ENCODE results near the gene PRAC1. TPM values are rescaled to one million over a fixed set of nuclear protein-coding genes. Genes with fewer than 3 reads are reported as not detected.

PRAC1 gene
- total and polyA plus RNA-seq, 10 of the 15 experiments (the other 5 are each of a cell fraction or from before 2014, with no cell fraction given) = not detected

- no peak overlapping the region for H3K4me2 ChIP-seq (ENCODE audit: control insufficient read depth, insufficient read depth)
- ChIA-PET CTCF (interaction anchor here (1.0 to 2.7 kb wide), 3 partner anchors 25 to 34 kb away, joined by 3 to 13 read pairs (median 4); partner anchors contain the start of gene PRAC2), RAD21 (ENCODE audit: unreplicated experiment) (no interaction called here), SMC1A (ENCODE audit: uncharacterized antibody, unreplicated experiment) (no interaction called here), POLR2A (no interaction called here)
- H4K20me1 ChIP-seq (ENCODE audit: control insufficient read depth, insufficient read depth) = peaks cover 2% of the 10 kb centered on the region; the same call in 1 of the 2 replicates
- DNase-seq (ENCODE audit: low read depth, low spot score) (no peak), ATAC-seq (no peak), FAIRE-seq (no peak)
- 25% methylated on average over 2 of the region's 2 CpGs for WGBS (ENCODE audit: insufficient coverage, insufficient replicate concordance, low lambda C conversion rate, missing lambda C conversion rate)
- no peak overlapping the region for H3K9ac ChIP-seq (ENCODE audit: control insufficient read depth, insufficient read depth, low read length)
- no peak overlapping the region for H3K27ac ChIP-seq (ENCODE audit: control insufficient read depth, insufficient read depth)
- no peaks in the 10 kb centered on the region for H3K4me1 ChIP-seq (ENCODE audit: control insufficient read depth, insufficient read depth, low read length)
- H3K9me3 ChIP-seq (replicated peaks; ENCODE audit: control insufficient read depth, insufficient read depth, low read length) = no peaks in the 10 kb centered on the region
- no peak overlapping the region for H3K4me3 ChIP-seq
- H3K79me2 ChIP-seq (ENCODE audit: control insufficient read depth, insufficient read depth, low read length) = no peaks in the 10 kb centered on the region
- intact Hi-C loops (cut with micrococcal nuclease; ENCODE audit: unreplicated experiment) = no loop called here
- in situ Hi-C loops (cut with MboI) = no loop called here
- BruUV-seq (replicated peaks) = no TSS peak
- peaks cover 18 to 21% of the 10 kb centered on the region in 2 experiments for H3K27me3 ChIP-seq (replicated peaks in 1 of 2; ENCODE audit: control insufficient read depth in 2 of 2, insufficient read depth in 2 of 2, low read length in 1 of 2)
- no peaks in the 10 kb centered on the region for H3K36me3 ChIP-seq (ENCODE audit: control insufficient read depth in 2 of 2, insufficient read depth in 2 of 2, low read length in 1 of 2)
- H2AFZ ChIP-seq (ENCODE audit: control insufficient read depth, low read depth, low read length) = no peak overlapping the region
- TF ChIP-seq RCOR1 (conservative IDR thresholded peaks at IDR 0.05; ENCODE audit: low read depth, low read length) (no peak), ETV6 (conservative IDR thresholded peaks at IDR 0.05 in 1 of 2, IDR thresholded peaks at IDR 0.05 in 1 of 2; ENCODE audit: borderline replicate concordance in 1 of 2, low read depth in 1 of 2) (no peak), ZBTB11 (CRISPR knock-in tag; IDR thresholded peaks at IDR 0.05) (no peak), PRDM15 (CRISPR knock-in tag; IDR thresholded peaks at IDR 0.05) (no peak), CREM (IDR thresholded peaks at IDR 0.05; ENCODE audit: low read depth) (no peak), CEBPZ (IDR thresholded peaks at IDR 0.05; ENCODE audit: low read depth, low read length) (no peak)
- TF ChIP-seq, protein P1, sequence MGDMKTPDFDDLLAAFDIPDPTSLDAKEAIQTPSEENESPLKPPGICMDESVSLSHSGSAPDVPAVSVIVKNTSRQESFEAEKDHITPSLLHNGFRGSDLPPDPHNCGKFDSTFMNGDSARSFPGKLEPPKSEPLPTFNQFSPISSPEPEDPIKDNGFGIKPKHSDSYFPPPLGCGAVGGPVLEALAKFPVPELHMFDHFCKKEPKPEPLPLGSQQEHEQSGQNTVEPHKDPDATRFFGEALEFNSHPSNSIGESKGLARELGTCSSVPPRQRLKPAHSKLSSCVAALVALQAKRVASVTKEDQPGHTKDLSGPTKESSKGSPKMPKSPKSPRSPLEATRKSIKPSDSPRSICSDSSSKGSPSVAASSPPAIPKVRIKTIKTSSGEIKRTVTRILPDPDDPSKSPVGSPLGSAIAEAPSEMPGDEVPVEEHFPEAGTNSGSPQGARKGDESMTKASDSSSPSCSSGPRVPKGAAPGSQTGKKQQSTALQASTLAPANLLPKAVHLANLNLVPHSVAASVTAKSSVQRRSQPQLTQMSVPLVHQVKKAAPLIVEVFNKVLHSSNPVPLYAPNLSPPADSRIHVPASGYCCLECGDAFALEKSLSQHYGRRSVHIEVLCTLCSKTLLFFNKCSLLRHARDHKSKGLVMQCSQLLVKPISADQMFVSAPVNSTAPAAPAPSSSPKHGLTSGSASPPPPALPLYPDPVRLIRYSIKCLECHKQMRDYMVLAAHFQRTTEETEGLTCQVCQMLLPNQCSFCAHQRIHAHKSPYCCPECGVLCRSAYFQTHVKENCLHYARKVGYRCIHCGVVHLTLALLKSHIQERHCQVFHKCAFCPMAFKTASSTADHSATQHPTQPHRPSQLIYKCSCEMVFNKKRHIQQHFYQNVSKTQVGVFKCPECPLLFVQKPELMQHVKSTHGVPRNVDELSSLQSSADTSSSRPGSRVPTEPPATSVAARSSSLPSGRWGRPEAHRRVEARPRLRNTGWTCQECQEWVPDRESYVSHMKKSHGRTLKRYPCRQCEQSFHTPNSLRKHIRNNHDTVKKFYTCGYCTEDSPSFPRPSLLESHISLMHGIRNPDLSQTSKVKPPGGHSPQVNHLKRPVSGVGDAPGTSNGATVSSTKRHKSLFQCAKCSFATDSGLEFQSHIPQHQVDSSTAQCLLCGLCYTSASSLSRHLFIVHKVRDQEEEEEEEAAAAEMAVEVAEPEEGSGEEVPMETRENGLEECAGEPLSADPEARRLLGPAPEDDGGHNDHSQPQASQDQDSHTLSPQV (IDR thresholded peaks at IDR 0.05) = no peak
Measured at GRCh38 chr17:48757524-48757961, 35.2 kb upstream of the PRAC1 start.

All from GM12878 (cell line).